Measurements from ENCODE around the gene IQCK.

IQCK gene

DNA sequence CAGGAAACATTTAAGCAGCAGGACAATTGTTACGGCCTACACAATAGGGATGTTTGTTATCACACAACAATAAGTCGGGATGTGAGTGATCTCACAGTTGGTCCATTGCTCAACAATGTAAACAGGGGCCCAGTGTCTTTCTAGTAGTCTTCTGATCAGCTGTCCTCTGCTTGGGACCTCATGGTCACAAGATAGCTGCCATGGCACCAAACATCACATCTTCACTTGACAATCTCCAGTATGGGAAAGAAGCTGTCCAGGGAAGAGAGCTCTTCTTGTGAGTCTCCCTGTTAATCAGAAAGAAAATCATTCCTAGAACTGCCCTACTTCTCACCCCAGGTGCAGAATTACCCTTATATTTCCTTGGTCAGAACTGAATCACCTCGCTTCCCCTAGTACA is 172.8 kb downstream of the IQCK start:
- DNase-seq: no peak

DNA sequence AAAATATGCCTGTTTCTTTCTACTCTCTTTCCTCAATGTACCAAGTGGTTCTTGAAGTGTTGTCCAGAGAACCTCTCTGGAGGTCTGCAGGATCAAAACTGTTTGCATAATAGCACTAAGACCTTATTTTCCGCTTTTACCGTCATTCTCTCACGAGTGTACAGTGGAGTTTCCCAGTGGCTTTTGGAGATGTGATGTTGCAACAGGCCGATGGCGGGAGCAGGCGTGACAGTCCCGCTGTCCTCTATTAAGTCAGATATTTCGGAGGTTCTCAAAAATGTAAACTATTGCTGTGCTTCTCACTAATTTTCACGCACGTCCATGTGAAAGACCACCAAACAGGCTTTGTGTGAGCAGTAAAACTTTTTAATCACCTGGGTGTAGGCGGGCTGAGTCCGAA is 174.8 kb downstream of the IQCK start:
- no peak for DNase-seq

DNA sequence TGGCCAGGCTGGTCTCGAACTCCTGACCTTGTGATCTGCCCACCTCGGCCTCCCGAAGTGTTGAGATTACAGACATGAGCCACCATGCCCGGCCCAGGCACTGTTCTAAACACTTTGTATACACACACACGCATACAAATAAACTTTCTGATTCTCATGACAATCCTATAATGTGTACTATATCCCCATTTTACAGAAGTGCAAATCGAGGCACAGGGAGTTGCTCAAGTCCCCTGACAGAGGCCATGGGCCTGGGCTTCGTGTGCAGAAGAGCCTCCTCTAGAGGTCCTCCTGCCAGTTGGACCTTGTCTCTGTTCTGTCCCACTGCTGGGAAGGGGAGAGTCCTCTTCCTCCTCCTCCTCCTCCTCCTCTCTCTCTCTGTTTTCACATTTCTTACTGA is 176.5 kb downstream of the IQCK start:
- no peak for DNase-seq

DNA sequence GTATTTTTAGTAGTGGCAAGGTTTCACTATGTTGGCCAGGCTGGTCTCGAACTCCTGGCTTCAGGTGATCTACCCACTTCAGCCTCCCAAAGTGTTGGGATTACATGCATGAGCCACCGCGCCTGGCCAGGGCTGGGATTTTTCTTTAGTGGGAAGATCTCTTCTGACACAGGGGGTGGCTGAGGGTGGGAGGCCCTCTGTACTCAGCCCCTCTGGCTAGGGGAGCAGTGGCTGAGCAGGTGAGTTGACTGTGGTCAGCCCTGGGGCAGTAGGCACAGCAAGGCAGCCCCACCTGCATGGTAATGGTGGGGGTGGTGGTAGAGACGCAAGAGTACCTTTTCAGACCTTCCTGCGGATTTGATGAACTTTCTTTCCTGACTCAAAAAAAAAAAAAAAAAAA is 178.9 kb downstream of the IQCK start:
- DNase-seq: no peak

DNA sequence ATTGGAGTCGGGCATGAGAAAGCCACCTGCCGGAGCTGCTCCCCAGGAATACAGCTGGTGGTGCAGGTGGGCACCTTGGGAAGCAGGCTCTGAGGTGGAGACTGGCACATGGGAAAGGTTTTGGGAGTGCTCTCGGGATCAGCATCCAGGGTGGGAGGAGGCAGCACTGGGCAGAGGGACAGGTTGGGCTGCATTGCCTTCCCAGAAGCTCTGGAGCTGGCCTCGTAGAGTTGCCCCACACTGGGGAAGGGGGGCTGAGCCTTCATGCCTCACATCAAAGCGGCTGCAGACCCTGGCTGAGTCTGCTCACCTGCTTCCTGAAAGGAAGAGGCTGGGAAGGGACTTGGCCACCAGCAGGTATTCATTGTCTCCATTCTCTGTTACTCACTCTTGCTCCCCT is 180.1 kb downstream of the IQCK start:
- DNase-seq: no peak

DNA sequence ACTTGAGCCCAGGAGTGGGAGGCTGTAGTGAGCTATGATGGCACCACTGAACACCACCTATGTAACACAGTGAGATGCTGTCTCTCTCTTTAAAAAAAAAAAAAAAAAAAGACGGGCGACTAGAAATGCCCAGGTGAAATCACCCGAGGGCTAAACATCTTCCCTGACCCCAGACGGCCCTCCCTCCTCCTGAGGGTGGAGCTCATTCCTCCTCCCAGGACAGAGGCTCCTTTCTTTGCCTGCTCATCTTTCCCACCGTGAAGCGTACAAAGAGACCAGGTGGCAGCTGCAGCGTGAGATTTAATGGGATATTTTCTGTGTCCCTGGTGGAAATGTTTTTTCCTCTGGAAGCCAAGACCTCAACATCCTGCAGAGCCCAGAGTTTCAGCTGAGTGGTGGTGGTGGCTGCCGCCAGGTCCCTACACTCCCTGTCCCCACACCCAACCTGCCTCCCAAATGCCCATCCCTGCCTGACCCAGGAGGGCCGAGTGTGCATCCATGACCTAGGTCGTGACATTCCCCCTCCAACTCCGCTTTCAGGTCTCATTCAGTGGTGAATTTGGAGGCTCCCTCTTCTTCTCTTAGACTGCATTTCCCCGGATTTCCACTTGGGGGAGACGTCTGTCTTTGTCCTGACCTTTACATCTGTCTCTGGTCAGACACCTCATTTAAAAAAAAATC is 181.0 kb downstream of the IQCK start:
- peak; percentile 16 for DNase-seq

DNA sequence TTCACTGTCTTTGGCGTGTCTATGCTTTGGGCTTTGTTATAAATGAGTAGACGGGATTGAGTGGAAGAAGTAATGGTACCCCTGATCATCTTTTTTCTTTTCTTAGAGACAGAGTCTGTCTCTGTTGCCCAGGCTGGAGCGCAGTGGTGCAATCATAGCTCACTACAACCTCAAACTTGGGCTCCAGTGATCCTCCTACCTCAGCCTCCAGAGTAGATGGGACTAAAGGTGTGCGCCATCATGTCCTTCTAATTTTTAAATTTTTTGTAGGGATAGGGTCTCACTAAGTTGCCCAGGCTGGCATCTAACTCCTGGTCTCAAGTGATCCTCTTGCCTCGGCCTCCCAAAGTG is 181.5 kb downstream of the IQCK start:
- DNase-seq: no peak

DNA sequence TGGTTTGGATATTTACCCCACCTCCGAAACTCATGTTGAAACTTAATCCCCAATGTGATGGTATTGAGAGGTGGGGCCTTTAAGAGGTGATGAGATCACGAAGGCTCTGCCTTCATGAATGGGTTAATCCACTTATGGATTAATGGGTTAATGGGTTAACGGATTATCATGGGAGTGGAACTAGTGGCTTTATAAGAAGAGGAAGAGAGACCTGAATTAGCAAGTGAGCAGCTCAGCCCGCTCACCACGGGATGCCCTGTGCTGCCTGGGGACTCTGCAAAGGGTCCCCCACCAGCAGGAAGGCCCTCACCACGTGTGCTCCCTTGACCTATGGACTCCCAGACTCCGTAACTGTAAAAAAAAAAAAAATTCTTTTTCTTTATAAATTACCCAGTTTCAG is 183.1 kb downstream of the IQCK start:
- DNase-seq: no peak

DNA sequence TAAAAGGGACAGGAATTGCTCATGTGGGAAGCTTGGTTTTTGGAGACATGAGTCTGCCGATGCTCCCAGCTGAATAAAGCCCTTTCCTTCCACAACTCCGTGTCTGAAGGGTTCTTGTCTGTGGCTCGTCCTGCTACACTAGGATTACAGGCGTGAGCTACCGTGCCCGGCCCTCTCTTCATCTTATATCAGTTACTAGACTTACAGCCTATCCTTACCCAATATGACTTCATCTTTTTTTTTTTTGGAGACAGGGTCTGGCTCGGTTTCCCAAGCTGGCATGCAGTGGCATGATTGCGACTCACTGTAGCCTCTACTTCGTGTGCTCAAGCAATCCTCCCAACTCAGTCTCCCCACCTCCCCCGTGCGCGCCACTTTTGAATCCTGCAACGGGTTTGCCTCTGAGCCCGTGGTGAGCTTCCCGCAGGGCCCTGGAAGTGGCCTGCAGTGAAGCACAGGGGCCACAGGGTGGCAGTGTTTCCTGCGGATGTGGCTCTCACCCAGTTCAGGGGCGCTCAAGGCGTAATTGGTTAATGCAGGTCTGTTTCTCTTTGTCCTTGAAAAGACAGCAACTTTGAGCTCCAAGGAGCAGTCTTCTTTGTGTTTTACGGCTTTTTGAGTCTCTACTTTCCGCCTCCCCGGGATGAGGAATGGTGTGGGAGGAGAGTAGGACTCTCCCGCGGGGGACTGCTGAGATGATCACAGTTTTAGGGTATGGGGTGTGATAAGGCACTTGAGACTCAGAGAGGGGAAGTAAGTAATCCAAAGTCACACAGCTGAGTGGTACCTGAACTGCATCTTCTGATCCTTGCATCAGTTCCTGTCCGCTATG is 189.3 kb downstream of the IQCK start:
- peak; percentile 54 for DNase-seq

Measured in NCI-H2029 (cell line).